LNCAP (cell line): ENCODE results near the gene TEX19.

Experiments
- TF ChIP-seq, protein P1 (sequence below): fragments of 450-650 bp; IDR thresholded peaks from 2 replicates; pipeline ENCODE4 v1.5.1; 2017; ENCODE audit warnings: mild to moderate bottlenecking

TEX19 gene

DNA sequence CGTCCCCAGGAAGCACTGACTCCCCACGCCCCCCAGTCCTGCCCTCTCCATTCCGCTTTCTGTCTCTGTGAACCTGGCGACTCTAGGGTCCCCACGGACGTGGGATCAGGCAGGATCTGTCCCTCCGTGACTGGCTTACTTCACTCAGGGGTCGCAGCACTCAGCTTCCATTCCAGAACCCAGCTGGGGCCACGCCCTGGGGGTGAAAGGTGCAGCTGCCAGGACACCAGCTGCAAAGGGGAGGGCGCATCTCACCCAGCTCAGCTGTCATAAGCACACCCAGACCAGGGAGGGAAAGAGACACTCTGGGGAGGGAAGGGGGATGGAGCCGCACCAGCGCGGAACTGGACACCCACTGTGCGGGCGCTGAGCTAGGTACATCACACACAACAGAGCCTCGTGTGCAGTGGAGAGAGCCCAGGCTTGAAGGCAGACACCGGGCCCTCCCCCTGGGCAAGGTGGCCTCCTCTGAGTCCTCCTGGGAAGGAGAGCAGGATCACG lies 40.6 kb downstream of the TEX19 start:
- TF ChIP-seq, protein P1, sequence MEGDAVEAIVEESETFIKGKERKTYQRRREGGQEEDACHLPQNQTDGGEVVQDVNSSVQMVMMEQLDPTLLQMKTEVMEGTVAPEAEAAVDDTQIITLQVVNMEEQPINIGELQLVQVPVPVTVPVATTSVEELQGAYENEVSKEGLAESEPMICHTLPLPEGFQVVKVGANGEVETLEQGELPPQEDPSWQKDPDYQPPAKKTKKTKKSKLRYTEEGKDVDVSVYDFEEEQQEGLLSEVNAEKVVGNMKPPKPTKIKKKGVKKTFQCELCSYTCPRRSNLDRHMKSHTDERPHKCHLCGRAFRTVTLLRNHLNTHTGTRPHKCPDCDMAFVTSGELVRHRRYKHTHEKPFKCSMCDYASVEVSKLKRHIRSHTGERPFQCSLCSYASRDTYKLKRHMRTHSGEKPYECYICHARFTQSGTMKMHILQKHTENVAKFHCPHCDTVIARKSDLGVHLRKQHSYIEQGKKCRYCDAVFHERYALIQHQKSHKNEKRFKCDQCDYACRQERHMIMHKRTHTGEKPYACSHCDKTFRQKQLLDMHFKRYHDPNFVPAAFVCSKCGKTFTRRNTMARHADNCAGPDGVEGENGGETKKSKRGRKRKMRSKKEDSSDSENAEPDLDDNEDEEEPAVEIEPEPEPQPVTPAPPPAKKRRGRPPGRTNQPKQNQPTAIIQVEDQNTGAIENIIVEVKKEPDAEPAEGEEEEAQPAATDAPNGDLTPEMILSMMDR = no peak

DNA sequence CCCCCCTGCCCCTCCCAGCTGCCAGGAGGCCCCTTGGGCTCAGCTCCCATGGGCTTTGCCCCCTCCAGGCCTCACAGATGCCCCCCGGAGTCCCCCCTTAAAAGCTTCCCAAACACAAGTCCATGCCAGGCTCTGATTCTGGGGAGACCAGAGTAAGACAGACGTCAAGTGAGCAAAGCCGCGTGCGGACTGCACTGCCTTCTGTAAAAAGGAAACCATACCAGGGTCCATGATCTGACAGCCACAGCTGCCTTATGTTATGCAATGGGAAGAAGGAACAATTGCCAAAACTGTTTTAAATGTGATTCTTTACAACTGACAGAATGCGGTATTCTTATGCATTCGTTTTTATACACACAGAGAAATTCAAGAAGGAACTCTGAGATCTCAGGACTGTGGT lies 41.2 kb downstream of the TEX19 start:
- TF ChIP-seq, protein P1 = no peak

DNA sequence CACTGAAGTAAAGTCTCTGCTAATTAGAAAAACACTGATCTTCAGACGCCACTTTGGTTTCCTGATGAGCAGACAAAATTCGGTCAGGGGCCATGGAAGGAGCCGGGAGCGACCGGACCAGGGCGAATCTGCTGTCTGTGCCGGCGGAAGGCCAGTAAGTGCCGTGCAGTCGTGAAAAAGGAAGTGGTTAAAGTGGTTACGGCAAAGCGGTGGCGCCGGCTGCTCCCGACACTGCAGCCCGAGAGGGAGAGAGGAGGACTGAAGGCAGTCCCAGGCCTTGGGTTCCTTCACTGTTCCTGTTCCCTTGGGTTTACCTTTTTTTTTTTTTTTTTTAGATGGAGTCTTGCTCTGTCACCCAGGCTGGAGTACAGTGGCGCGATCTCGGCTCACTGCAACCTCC lies 41.8 kb downstream of the TEX19 start:
- TF ChIP-seq, protein P1 = no peak

- TF ChIP-seq, protein P1 = no peak
Measured at GRCh38 chr17:82402865-82403264, 43.8 kb downstream of the TEX19 start.

DNA sequence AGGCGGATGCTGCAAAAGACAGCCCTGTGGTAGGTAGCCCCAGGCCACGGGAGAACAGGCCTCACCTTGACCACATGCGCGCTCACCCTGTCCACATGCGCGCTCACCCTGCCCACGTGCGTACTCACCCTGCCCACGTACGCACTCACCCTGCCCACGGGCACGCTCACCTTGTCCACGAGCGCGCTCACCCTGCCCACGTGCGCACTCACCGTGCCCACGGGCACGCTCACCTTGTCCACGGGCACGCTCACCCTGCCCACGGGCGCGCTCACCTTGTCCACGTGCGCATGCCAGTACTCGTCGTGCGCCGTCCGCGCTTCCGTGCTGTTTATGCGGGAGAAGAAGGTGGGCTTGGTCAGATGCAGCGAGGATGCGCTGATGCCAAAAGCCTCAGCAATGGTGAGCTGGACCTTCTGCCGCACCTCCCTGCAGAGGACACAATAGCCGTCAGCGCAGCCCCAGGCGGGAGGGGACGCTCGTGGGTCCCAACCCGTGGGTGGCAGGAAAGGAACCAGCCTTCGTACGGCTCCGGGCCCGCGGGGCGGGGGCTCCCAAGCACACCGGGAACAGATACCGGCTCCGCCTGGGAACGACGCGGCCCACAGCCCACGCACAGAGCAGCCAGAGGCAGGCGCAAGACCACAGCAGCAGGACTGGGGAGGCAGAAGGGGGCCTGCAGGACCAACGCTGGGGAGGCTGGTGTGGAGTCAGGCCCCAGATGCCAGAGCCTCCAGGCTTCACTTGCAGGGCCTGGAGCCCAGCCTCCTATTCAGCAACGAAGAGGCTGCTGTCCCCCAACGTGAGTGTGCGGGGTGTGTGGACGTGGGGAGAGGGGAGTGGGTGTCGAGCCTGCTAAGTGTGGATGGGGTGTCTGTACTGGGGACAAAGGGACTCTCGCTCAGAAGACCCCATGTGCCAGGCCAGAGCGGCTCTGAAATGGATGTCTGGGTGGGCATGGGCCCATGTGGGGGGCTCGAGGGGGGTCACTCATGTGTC lies 44.9 kb downstream of the TEX19 start:
- TF ChIP-seq, protein P1 = no peak

DNA sequence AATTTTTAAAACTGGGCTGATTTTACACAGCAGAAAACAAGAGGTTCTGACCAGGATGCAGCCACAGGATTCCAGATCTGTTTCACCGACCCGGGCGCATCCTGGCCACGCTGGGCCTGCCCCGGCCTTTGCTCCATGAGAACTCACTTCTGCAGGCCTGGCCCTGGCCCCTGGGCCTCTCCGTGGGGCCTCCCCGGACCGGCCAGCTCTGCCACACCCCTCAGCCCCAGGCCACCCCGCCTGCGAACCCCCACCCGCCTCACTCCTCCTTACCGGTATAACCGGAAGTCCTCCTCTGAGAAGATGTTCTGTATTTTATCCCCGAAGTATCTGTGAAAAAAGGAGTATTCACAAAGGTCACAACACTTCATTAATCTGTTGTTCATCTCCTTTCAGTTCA lies 46.0 kb downstream of the TEX19 start:
- TF ChIP-seq, protein P1 = no peak

GRCh38 chr17:82406131-82406671 lies 47.2 kb downstream of the TEX19 start:
- TF ChIP-seq, protein P1 = no peak
